Measurements from ENCODE around the gene ERVK3-1.
"Not testable (repeated sequence)": the region's sequence is repeated elsewhere in the genome, so short reads cannot be mapped to it uniquely, and the experiment has no call there.

The ERVK3-1 gene

GRCh38 chr19:58336216-58336615 is 31.0 kb downstream of the ERVK3-1 start:
- in situ Hi-C loops (cut with HindIII; ENCODE audit: low sequenced_read_pairs): no loop called here
- H3K4me3 ChIP-seq (ENCODE audit: low read depth, low read length): no peak overlapping the region
- TF ChIP-seq CTCF (IDR thresholded peaks at IDR 0.05; ENCODE audit: low read depth, low read length, missing control alignments): no peak
- DNase-seq (ENCODE audit: low read depth): no peak

- DNase-seq (ENCODE audit: low read depth): no peak
- in situ Hi-C loops (cut with HindIII; ENCODE audit: low sequenced_read_pairs): no loop called here
- no peak overlapping the region for H3K4me3 ChIP-seq (ENCODE audit: low read depth, low read length)
- TF ChIP-seq CTCF (IDR thresholded peaks at IDR 0.05; ENCODE audit: low read depth, low read length, missing control alignments): no peak
Measured at GRCh38 chr19:58336820-58337219, 31.6 kb downstream of the ERVK3-1 start.

- DNase-seq (ENCODE audit: low read depth): no peak
- in situ Hi-C loops (cut with HindIII; ENCODE audit: low sequenced_read_pairs): no loop called here
- TF ChIP-seq CTCF (IDR thresholded peaks at IDR 0.05; ENCODE audit: low read depth, low read length, missing control alignments): no peak
- no peak overlapping the region for H3K4me3 ChIP-seq (ENCODE audit: low read depth, low read length)
Measured at GRCh38 chr19:58338336-58338735, 33.2 kb downstream of the ERVK3-1 start.

GRCh38 chr19:58338825-58339558 is 33.8 kb downstream of the ERVK3-1 start:
- in situ Hi-C loops (cut with HindIII; ENCODE audit: low sequenced_read_pairs): no loop called here
- no peak overlapping the region for H3K4me3 ChIP-seq (ENCODE audit: low read depth, low read length)
- TF ChIP-seq CTCF (IDR thresholded peaks at IDR 0.05; ENCODE audit: low read depth, low read length, missing control alignments): no peak
- no peak for DNase-seq (ENCODE audit: low read depth)

- no peak for DNase-seq (ENCODE audit: low read depth)
- no peak overlapping the region for H3K4me3 ChIP-seq (ENCODE audit: low read depth, low read length)
- TF ChIP-seq CTCF (IDR thresholded peaks at IDR 0.05; ENCODE audit: low read depth, low read length, missing control alignments): no peak
- in situ Hi-C loops (cut with HindIII; ENCODE audit: low sequenced_read_pairs): no loop called here
Measured at GRCh38 chr19:58345558-58345957, 40.4 kb downstream of the ERVK3-1 start.

- TF ChIP-seq CTCF (IDR thresholded peaks at IDR 0.05; ENCODE audit: low read depth, low read length, missing control alignments): no peak
- peak overlapping the region; percentile 53 for H3K4me3 ChIP-seq (ENCODE audit: low read depth, low read length)
- in situ Hi-C loops (cut with HindIII; ENCODE audit: low sequenced_read_pairs): no loop called here
- DNase-seq (ENCODE audit: low read depth): peak; percentile 8
Measured at GRCh38 chr19:58346961-58347929, 42.1 kb downstream of the ERVK3-1 start.

GRCh38 chr19:58348080-58348479 is 42.9 kb downstream of the ERVK3-1 start:
- peak overlapping the region; percentile 53 for H3K4me3 ChIP-seq (ENCODE audit: low read depth, low read length)

More at GRCh38 chr19:58348080-58348479, 42.9 kb downstream of the ERVK3-1 start:
- in situ Hi-C loops (cut with HindIII; ENCODE audit: low sequenced_read_pairs); DNase-seq (ENCODE audit: low read depth): not testable (repeated sequence)
